NCI-H345 treated with DMSO at 0.1 percent for 48 hours (cell line): ENCODE data around the gene PCDHGA3.
"Not testable (repeated sequence)": the region's sequence is repeated elsewhere in the genome, so short reads cannot be mapped to it uniquely, and the experiment has no call there.

Experiments
- DNase-seq: peaks from one replicate; lab custom pipeline; 2025; ENCODE audit not compliant: unreplicated experiment; lab: John Stamatoyannopoulos, UW

The PCDHGA3 gene

DNA sequence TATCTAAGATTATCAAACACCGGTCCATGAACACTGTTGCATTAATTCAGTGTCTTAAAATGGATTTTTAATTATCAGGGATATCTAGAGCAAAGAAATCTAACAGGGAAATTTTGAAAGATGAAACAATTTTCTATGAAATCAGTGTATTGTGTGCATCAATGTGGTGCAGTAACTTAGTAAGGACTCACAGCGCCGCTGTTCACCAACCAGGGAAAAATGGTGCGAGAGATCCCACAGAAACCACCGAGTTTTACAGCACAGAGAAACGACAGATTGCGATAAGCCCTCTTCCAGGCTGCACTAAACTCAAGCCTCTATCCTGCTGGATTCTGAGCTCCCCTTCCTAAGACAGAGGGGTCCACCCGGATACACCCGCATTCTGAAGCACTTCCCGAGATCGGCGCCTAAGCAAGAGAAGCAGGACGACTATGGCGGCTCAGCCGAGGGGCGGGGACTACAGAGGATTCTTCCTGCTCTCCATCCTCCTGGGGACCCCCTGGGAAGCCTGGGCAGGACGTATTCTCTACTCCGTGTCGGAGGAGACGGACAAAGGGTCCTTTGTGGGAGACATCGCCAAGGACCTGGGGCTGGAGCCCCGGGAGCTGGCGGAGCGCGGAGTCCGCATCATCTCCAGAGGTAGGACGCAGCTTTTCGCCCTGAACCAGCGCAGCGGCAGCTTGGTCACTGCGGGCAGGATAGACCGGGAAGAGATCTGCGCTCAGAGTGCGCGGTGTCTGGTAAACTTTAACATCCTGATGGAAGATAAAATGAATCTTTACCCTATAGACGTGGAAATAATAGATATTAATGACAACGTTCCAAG, 39.1 kb downstream of the PCDHGA3 start, which contains the start of gene PCDHGA7:
PCDHGA7 (plus strand) TSS at position 274 of the 826 bp plus-strand sequence; CDS start at position 432, 158 bp downstream.
- DNase-seq = no peak

DNA sequence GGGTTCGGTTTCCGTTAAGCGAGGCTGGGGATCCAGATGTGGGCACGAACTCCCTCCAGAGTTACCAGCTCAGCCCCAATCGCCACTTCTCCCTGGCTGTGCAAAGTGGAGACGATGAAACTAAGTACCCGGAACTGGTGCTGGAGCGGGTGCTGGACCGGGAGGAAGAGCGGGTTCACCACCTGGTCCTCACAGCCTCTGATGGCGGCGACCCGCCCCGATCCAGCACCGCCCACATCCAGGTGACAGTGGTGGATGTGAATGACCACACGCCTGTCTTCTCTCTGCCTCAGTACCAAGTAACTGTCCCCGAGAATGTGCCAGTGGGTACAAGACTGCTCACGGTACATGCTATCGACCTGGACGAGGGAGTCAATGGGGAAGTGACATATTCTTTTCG, 39.7 kb downstream of the PCDHGA3 start:
- no peak for DNase-seq

DNA sequence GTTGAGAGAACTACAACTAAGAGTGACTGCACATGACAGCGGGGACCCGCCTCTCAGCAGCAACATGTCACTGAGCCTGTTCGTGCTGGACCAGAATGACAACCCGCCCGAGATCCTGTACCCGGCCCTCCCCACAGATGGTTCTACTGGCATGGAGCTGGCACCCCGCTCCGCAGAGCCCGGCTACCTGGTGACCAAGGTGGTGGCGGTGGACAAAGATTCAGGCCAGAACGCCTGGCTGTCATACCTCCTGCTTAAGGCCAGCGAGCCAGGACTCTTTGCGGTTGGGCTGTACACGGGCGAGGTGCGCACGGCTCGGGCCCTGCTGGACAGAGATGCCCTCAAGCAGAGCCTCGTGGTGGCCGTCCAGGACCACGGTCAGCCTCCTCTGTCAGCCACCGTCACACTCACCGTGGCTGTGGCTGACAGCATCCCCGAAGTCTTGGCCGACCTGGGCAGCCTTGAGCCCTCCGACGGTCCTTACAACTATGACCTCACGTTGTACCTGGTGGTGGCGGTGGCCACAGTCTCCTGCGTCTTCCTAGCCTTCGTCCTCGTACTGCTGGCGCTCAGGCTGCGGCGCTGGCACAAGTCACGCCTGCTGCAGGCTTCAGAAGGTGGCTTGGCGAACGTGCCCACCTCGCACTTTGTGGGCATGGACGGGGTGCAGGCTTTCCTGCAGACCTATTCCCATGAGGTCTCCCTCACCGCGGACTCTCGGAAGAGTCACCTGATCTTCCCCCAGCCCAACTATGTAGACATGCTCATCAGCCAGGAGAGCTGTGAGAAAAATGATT, 41.0 kb downstream of the PCDHGA3 start:
- no peak for DNase-seq

DNA sequence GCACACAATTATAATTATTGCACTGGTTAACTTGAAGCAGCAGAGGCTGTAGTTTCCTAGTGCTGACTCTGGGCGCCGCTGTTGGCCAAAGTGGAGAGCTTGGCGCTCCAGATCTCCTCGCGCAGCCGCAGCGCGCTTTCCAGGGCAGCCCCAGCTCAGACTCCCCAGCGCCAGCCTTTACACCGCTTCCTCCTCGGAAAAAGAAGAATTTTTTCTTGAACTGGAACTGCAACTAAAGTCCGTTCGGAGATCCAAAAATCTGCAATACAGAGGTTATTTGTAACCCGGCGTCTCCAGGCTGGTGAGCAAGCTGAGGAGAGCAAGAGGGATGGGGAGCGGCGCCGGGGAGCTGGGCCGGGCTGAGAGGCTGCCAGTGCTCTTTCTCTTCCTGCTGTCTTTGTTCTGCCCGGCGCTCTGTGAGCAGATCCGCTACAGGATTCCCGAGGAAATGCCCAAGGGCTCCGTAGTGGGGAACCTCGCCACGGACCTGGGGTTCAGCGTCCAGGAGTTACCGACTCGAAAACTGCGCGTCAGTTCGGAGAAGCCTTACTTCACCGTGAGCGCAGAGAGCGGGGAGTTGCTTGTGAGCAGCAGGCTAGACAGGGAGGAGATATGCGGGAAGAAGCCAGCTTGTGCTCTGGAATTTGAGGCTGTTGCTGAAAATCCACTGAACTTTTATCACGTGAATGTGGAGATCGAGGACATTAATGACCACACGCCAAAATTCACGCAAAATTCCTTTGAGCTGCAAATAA, 44.1 kb downstream of the PCDHGA3 start, which contains the start of gene PCDHGB4:
PCDHGB4 (plus strand) TSS at position 142 of the 755 bp plus-strand sequence; CDS start at position 329, 187 bp downstream.
- DNase-seq = not testable (repeated sequence)

DNA sequence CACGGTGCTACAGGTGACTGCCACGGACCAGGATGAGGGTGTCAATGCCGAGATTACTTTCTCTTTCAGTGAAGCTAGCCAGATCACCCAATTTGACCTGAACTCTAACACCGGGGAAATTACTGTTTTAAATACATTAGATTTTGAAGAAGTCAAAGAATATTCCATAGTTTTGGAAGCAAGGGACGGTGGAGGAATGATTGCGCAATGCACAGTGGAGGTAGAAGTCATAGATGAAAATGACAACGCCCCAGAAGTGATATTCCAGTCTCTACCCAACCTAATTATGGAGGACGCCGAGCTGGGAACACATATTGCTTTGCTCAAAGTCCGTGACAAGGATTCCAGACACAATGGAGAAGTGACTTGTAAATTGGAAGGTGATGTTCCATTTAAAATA, 45.0 kb downstream of the PCDHGA3 start:
- DNase-seq = no peak

DNA sequence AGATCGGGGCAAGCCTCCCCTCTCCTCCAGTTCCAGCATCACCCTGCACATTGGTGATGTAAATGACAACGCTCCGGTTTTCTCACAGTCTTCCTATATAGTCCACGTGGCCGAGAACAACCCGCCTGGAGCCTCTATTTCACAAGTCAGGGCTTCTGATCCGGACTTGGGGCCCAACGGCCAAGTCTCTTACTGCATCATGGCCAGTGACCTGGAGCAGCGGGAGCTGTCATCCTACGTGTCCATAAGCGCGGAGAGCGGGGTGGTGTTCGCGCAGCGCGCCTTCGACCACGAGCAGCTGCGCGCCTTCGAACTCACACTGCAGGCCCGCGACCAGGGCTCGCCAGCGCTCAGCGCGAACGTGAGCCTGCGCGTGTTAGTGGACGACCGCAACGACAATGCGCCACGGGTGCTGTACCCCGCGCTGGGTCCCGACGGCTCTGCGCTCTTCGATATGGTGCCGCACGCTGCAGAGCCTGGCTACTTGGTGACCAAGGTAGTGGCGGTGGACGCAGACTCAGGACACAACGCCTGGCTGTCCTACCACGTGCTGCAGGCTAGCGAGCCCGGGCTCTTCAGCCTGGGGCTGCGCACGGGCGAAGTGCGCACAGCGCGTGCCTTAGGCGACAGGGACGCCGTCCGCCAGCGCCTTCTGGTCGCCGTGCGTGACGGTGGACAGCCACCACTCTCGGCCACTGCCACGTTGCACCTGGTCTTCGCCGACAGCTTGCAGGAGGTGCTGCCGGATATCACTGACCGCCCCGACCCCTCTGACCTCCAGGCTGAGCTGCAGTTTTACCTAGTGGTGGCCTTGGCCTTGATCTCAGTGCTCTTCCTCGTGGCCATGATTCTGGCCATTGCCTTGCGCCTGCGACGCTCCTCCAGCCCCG, 45.8 kb downstream of the PCDHGA3 start:
- DNase-seq = no peak

DNA sequence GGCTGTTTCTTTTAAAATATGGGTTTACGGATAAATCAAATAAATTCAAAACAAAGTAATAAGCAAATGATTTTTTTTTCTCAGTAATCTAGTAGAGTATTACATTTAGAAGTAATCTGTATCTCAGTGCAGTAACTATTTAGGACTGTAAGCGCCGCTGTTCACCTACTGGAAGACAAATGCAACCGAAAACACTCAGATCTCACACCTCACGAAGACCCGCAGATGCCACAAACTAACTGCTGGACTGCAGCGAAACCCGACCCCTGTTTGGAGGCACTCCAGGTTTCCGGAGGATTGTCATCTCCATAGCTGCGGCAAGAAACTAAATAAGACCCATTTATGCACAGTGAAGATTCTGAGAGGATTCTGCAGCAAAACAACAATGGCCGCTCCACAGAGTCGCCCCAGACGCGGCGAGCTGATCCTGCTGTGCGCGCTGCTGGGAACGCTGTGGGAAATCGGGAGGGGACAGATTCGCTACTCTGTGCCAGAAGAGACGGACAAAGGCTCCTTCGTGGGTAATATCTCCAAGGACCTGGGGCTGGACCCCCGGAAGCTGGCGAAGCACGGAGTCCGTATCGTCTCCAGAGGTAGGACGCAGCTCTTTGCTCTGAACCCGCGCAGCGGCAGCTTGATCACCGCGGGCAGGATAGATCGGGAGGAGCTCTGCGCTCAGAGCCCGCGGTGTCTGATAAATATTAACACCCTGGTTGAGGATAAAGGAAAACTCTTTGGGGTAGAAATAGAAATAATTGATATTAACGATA, 49.0 kb downstream of the PCDHGA3 start, which contains the start of gene PCDHGA8:
PCDHGA8 (plus strand) TSS at position 205 of the 770 bp plus-strand sequence; CDS start at position 386, 181 bp downstream.
- no peak for DNase-seq

DNA sequence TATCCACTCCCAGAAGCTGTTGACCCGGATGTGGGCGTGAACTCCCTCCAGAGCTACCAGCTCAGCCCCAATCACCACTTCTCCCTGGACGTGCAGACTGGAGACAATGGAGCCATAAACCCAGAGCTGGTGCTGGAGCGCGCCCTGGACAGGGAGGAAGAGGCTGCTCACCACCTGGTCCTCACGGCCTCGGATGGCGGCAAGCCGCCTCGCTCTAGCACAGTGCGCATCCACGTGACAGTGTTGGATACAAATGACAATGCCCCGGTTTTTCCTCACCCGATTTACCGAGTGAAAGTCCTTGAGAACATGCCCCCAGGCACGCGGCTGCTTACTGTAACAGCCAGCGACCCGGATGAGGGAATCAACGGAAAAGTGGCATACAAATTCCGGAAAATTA, 49.6 kb downstream of the PCDHGA3 start:
- DNase-seq = no peak

DNA sequence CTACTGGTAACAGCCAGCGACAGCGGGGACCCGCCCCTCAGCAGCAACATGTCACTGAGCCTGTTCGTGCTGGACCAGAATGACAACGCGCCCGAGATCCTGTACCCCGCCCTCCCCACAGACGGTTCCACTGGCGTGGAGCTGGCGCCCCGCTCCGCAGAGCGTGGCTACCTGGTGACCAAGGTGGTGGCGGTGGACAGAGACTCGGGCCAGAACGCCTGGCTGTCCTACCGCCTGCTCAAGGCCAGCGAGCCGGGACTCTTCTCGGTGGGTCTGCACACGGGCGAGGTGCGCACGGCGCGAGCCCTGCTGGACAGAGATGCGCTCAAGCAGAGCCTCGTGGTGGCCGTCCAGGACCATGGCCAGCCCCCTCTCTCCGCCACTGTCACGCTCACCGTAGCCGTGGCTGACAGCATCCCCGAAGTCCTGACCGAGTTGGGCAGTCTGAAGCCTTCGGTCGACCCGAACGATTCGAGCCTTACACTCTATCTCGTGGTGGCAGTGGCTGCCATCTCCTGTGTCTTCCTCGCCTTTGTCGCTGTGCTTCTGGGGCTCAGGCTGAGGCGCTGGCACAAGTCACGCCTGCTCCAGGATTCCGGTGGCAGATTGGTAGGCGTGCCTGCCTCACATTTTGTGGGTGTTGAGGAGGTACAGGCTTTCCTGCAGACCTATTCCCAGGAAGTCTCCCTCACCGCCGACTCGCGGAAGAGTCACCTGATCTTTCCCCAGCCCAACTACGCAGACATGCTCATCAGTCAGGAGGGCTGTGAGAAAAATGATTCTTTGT, 51.0 kb downstream of the PCDHGA3 start:
- DNase-seq = not testable (repeated sequence)
